ENCODE data around the gene AXL. TPM values are rescaled to one million over a fixed set of nuclear protein-coding genes. Genes with fewer than 3 reads are reported as not detected.

Gene AXL
- total and polyA plus RNA-seq, 2 of the 8 experiments (the other 6 are each of a cell fraction or from before 2014, with no cell fraction given) = 35.3 to 51.0 TPM

DNA sequence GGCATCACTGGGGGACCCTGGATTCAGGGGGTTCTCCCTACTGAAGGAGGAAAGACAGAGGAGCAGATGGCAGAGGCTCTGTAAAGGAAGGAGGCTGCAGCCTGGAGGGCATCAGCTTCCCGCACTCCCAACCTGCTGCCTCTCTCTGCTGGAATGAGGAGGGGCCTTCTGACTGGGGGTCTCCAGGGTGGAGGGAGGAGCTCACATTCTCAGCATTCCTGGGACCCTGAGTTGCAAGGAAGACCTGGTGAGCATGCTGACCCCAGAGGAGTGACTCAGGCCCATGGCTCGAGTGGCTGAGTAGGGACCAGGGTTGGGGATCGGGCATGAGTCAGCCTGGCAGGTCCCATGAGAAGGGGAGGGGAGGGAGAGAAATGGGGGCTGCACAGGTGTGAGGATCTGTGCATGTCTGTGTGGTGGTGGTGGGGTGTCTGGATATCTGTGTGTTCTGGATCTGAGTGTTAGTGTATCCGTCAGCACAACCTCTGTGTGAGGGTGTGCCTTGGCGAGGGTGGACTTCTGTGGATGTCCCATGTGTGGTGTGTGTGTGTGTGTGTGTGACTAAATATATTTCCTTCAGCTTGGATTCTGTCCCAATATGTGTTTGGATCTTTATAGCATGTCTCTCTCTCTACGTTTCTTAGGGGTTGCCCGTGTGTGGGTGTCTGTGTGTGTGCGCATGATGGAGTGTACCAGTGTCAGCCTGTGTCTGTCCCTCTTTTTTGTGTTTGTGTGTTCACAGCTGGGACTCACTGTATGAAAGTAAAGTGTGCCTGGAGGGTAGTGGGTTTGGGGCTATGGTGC lies 4.6 kb downstream of the AXL start:
- no peak overlapping the region for H2AFZ ChIP-seq (ENCODE audit: low read length)
- H2AK5ac ChIP-seq (ENCODE audit: low read depth, low read length) = peak overlapping the region; percentile 98
- peak overlapping the region; percentile 84 for H2BK15ac ChIP-seq (ENCODE audit: low read length)
- DNase-seq (ENCODE audit: low read depth in 1 of 2, low spot score in 2 of 2) = peak; percentile 67 to 84
- H4K20me1 ChIP-seq (replicated peaks in 1 of 2; ENCODE audit: control insufficient read depth in 1 of 2, insufficient read depth in 2 of 2, low read length in 2 of 2) = no peaks in the 10 kb centered on the region
- H3K9me3 ChIP-seq (ENCODE audit: insufficient read depth in 2 of 2, low read depth in 1 of 2, low read length in 1 of 2) = no peaks in the 10 kb centered on the region
- peaks cover 0 to 22% of the 10 kb centered on the region in 2 experiments; a peak in 2 of 4 replicates for H3K79me2 ChIP-seq (ENCODE audit: control insufficient read depth in 1 of 2, insufficient read depth in 2 of 2, low read length in 2 of 2)
- peaks cover 7% of the 10 kb centered on the region for H3K79me1 ChIP-seq (ENCODE audit: low read depth, low read length)
- no peak overlapping the region for H3K14ac ChIP-seq (ENCODE audit: insufficient read length)
- peaks cover 12% of the 10 kb centered on the region for H3K23me2 ChIP-seq (ENCODE audit: low read depth, low read length)
- H3K4me2 ChIP-seq (ENCODE audit: insufficient read depth in 1 of 2, low read depth in 2 of 2, low read length in 2 of 2) = peak overlapping the region; percentile 45 to 61
- CTCF ChIA-PET (ENCODE audit: partially characterized antibody) = interaction anchor here (0.7 to 2.0 kb wide), 6 partner anchors 20 to 79 kb away, joined by 3 to 15 read pairs (median 3); no protein-coding TSS in a partner anchor
- H2BK5ac ChIP-seq (ENCODE audit: low read depth, low read length) = peak overlapping the region; percentile 94
- no peak for FAIRE-seq
- H3K36me3 ChIP-seq (ENCODE audit: control insufficient read depth in 2 of 4, insufficient read depth in 4 of 4, low read length in 3 of 4) = peaks cover 0 to 19% (median 3%) of the 10 kb centered on the region in 4 experiments; a peak in 4 of 8 replicates
- H2BK20ac ChIP-seq (ENCODE audit: low read length) = peak overlapping the region; percentile 100
- H4K5ac ChIP-seq (ENCODE audit: insufficient read length, low read depth, low read length) = peak overlapping the region; percentile 44
- peak overlapping the region; percentile 99 for H2BK12ac ChIP-seq (ENCODE audit: low read depth, low read length)
- 72% methylated on average over 8 of the region's 8 CpGs; no CpG with 5 or more reads in 1 of the 2 experiments for WGBS, 2 experiments (ENCODE audit: extremely low coverage in 1 of 2, insufficient coverage in 1 of 2, insufficient read length in 1 of 2, insufficient replicate concordance in 2 of 2, low coverage in 1 of 2, low lambda C conversion rate in 2 of 2, missing lambda C conversion rate in 1 of 2)
- H3K4ac ChIP-seq (replicated peaks; ENCODE audit: insufficient read length, low read depth, low read length) = no peak overlapping the region
- peaks cover 8 to 31% (median 22%) of the 10 kb centered on the region in 4 experiments for H3K4me1 ChIP-seq (replicated peaks in 1 of 4; ENCODE audit: control insufficient read depth in 3 of 4, insufficient read depth in 4 of 4, low read length in 3 of 4)
- H3K9ac ChIP-seq (replicated peaks in 1 of 4; ENCODE audit: extremely low read depth in 1 of 4, low read depth in 3 of 4, low read length in 3 of 4) = peak overlapping the region in 3 of 4 experiments; percentile 4 to 7 (median 4); a peak in 4 of 7 replicates
- peak overlapping the region; percentile 93 for H4K91ac ChIP-seq (replicated peaks; ENCODE audit: insufficient read length, low read length)
- H3K4me3 ChIP-seq (ENCODE audit: extremely low read depth in 1 of 4, insufficient read depth in 2 of 4, low read depth in 3 of 4, low read length in 4 of 4) = peak overlapping the region in 1 of 4 experiments; percentile 22; a peak in 1 of 8 replicates
- POLR2A ChIA-PET (ENCODE audit: partially characterized antibody) = interaction anchor here (0.7 to 4.7 kb wide), 10 partner anchors 13 to 648 kb away, joined by 3 to 66 read pairs (median 4); partner anchors contain the start of genes CYP2S1 and HNRNPUL1
- H3K56ac ChIP-seq (replicated peaks; ENCODE audit: insufficient read length, low read depth, low read length) = no peak overlapping the region
- H4K8ac ChIP-seq (ENCODE audit: extremely low read depth, insufficient read depth, low read length) = peak overlapping the region; percentile 41
- no peak overlapping the region for H3K23ac ChIP-seq (ENCODE audit: insufficient read length)
- peak overlapping the region; percentile 7 for H2BK120ac ChIP-seq (replicated peaks; ENCODE audit: low read depth, low read length)
- H3K18ac ChIP-seq (ENCODE audit: extremely low read depth, low read length) = peak overlapping the region; percentile 89
- H3K27ac ChIP-seq (ENCODE audit: low read depth, low read length) = peak overlapping the region; percentile 40; the same call in 1 of the 2 replicates
- no peaks in the 10 kb centered on the region for H3K27me3 ChIP-seq (replicated peaks in 1 of 4; ENCODE audit: control insufficient read depth in 3 of 4, extremely low read depth in 1 of 4, insufficient read depth in 3 of 4, low read length in 3 of 4)
- no peak for TF ChIP-seq CHD1 (IDR thresholded peaks at IDR 0.05; ENCODE audit: low read depth, low read length)
- TF ChIP-seq POLR2A (IDR thresholded peaks at IDR 0.05; ENCODE audit: control extremely low read depth in 1 of 2, low read depth in 2 of 2, low read length in 2 of 2) = peak in 1 of 2 experiments; percentile 70; a peak in 2 of 3 replicates
- peak; percentile 55; the same call in 1 of the 2 replicates for TF ChIP-seq TAF1 (IDR thresholded peaks at IDR 0.05; ENCODE audit: low read depth, low read length)
- peak; percentile 92 for TF ChIP-seq SP1 (IDR thresholded peaks at IDR 0.05; ENCODE audit: low read depth, low read length)
- 0 out of 4 replicates have a peak, but pooled peaks of 1 of the 2 experiments have one; percentile 57 for TF ChIP-seq SIN3A (conservative IDR thresholded peaks at IDR 0.05 in 1 of 2, IDR thresholded peaks at IDR 0.05 in 1 of 2; ENCODE audit: low read depth in 1 of 2, low read length in 2 of 2)
- 0 out of 2 replicates have a peak, but pooled peaks have one; percentile 24 for TF ChIP-seq TCF12 (IDR thresholded peaks at IDR 0.05; ENCODE audit: low read depth, low read length)
- TF ChIP-seq RXRA (IDR thresholded peaks at IDR 0.05; ENCODE audit: insufficient read depth, low read depth, low read length) = no peak
- TF ChIP-seq, protein P1, sequence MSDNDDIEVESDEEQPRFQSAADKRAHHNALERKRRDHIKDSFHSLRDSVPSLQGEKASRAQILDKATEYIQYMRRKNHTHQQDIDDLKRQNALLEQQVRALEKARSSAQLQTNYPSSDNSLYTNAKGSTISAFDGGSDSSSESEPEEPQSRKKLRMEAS (IDR thresholded peaks at IDR 0.05) = peak; percentile 72; the same call in 1 of the 2 replicates
- TF ChIP-seq JUN (IDR thresholded peaks at IDR 0.05; ENCODE audit: low read depth, low read length) = 0 out of 2 replicates have a peak, but pooled peaks have one; percentile 52
- TF ChIP-seq POLR2AphosphoS5 (IDR thresholded peaks at IDR 0.05; ENCODE audit: low read depth, low read length) = peak; percentile 46; the same call in 1 of the 2 replicates

Data from H1 (cell line).